HepG2 (cell line): ENCODE data around the gene PPM1G. TPM values are rescaled to one million over a fixed set of nuclear protein-coding genes. Genes with fewer than 3 reads are reported as not detected.
A peak's percentile ranks its signal among the peaks of the same experiment; 100 is the strongest.

Experiments used
- CHD2 ChIP-seq: IDR thresholded peaks from 2 replicates; pipeline ENCODE4 v1.6.1; 2011; ENCODE audit warnings: low read depth, low read length, improper control_type of control experiment
- ETS1 ChIP-seq: sonication (generic); formaldehyde crosslinking; IDR thresholded peaks from 2 replicates; pipeline ENCODE4 v1.4.0; 2020; ENCODE audit warnings: missing genetic modification reagents
- MEF2D ChIP-seq: sonication (generic); formaldehyde crosslinking; IDR thresholded peaks from 2 replicates; pipeline ENCODE4 v1.5.1; 2020; ENCODE audit warnings: mild to moderate bottlenecking, missing genetic modification reagents
- MIXL1 ChIP-seq: IDR thresholded peaks from 2 replicates; pipeline ENCODE4 v1.6.1; 2016
- NFATC3 ChIP-seq: sonication (generic); formaldehyde crosslinking; IDR thresholded peaks from 2 replicates; pipeline ENCODE4 v1.5.1; 2020; ENCODE audit warnings: mild to moderate bottlenecking, missing genetic modification reagents
- PHF8 ChIP-seq: sonication (generic); formaldehyde crosslinking; IDR thresholded peaks from 2 replicates; pipeline ENCODE4 v1.5.0; 2020; ENCODE audit warnings: missing genetic modification reagents
- ZNF292 ChIP-seq: sonication (generic); formaldehyde crosslinking; IDR thresholded peaks from 2 replicates; pipeline ENCODE4 v1.8.1; 2022; ENCODE audit warnings: mild to moderate bottlenecking, low read depth, missing genetic modification reagents, borderline replicate concordance
- ZNF619 ChIP-seq: sonication (generic); formaldehyde crosslinking; IDR thresholded peaks from 2 replicates; pipeline ENCODE4 v1.4.0; 2020; ENCODE audit warnings: mild to moderate bottlenecking, missing genetic modification reagents
- ZNF670 ChIP-seq: sonication (generic); formaldehyde crosslinking; IDR thresholded peaks from 2 replicates; pipeline ENCODE4 v1.8.0; 2022; ENCODE audit warnings: mild to moderate bottlenecking, missing genetic modification reagents, borderline replicate concordance
- ZNF672 ChIP-seq: sonication (generic); formaldehyde crosslinking; IDR thresholded peaks from 2 replicates; pipeline ENCODE4 v1.8.1; 2022; ENCODE audit warnings: missing genetic modification reagents
- ZNF770 ChIP-seq: sonication (generic); formaldehyde crosslinking; IDR thresholded peaks from 2 replicates; pipeline ENCODE4 v1.5.0; 2020; ENCODE audit warnings: mild to moderate bottlenecking, missing genetic modification reagents
- ZXDC ChIP-seq: sonication (generic); formaldehyde crosslinking; IDR thresholded peaks from 2 replicates; pipeline ENCODE4 v1.5.0; 2020; ENCODE audit warnings: mild to moderate bottlenecking, missing genetic modification reagents
- polyA plus RNA-seq, 8 experiments: library from polyadenylated mRNA; depleted of rRNA in 3 of 8; stranded (reverse) in 7 of 8; unstranded in 1 of 8; fragments of >200 nt; fragmentation: Illumina TruSeq in 4 of 8; extraction: Trizol in 4 of 8; gene quantifications; 2 replicates each; pipeline versions ENCODE4 v1.2.1 to v1.2.3, GENCODE V29; 2011 to 2016; ENCODE audit warnings: low read depth in 4 of 8, missing spikeins in 1 of 8, mixed read lengths in 1 of 8; ENCODE audit not compliant: insufficient read depth in 1 of 8
- total RNA-seq, 5 experiments: library from RNA; depleted of rRNA; stranded (reverse); fragments of >200 nt; fragmentation: Illumina TruSeq; extraction: Trizol; gene quantifications; 2 replicates each; pipeline ENCODE4 v1.2.3, GENCODE V29; 2016; ENCODE audit warnings: low read depth in 1 of 5
- TF ChIP-seq, protein P1 (sequence below): IDR thresholded peaks from 2 replicates; pipeline ENCODE4 v1.6.1; 2016; ENCODE audit warnings: low read depth, control low read depth
- TF ChIP-seq, protein P2 (sequence below): sonication (generic); formaldehyde crosslinking; IDR thresholded peaks from 2 replicates; pipeline ENCODE4 v1.5.0; 2020; ENCODE audit warnings: missing genetic modification reagents
- TF ChIP-seq, protein P3 (sequence below): sonication (generic); formaldehyde crosslinking; conservative IDR thresholded peaks from 2 replicates; pipeline ENCODE4 v1.4.0; 2020; ENCODE audit warnings: mild to moderate bottlenecking, missing genetic modification reagents, moderate library complexity
- TF ChIP-seq, protein P4 (sequence below): IDR thresholded peaks from 2 replicates; pipeline ENCODE4 v1.6.1; 2016; ENCODE audit warnings: missing genetic modification reagents, missing compliant biosample characterization

PPM1G gene
- total and polyA plus RNA-seq, 2 of the 13 experiments (the other 11 are each of a cell fraction or from before 2014, with no cell fraction given), result 58.2 to 213 TPM

DNA sequence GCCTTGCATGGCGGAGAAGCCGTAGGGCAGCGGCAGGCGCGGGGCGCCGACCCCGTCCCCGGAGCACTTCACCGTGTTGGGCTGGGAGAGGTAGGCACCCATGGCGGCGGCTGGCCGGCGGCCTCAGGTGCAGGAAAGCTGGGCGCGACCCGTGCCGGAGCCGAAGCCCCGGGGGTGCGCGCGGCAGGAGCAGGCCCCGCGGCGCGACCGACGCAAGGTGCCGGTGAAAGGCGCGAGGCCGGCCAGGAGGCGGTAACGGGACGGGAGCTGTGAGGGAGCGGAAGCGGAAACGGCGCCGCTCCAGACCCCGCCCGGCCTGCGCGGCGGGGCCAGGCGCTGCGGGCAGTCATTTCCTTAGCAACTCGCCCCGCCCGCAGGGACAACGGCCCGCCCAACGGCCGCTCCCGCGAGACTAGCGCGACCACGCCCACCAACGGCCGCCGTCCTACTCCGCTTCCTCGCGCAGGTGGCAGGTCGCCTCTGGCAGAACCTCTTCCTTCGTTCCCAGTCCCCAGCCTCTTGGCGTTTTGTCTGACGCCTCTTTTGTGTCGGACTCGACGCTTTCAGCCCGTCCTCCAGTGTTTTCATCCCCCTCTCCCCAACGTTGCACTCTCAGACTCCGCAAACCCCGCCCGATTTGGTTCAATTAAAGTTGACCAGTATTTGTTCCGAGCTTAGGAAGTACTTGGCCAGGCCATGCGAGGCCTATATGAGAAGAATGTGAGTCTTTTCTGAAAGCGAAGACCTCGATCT is at the start of gene PPM1G (continued):
- TF ChIP-seq ZXDC (CRISPR knock-in tag) (peak; percentile 89; the same call in 1 of the 2 replicates), ZNF672 (CRISPR knock-in tag) (no peak), NFATC3 (0 out of 2 replicates have a peak, but pooled peaks have one; percentile 29), ETS1 (CRISPR knock-in tag) (peak; percentile 92), MIXL1 (peak; percentile 35; the same call in 1 of the 2 replicates), CHD2 (peak; percentile 98), MEF2D (CRISPR knock-in tag) (peak; percentile 47), ZNF619 (CRISPR knock-in tag) (no peak), ZNF292 (CRISPR knock-in tag) (peak; percentile 74; the same call in 1 of the 2 replicates), PHF8 (CRISPR knock-in tag) (peak; percentile 95), ZNF770 (CRISPR knock-in tag) (peak; percentile 77), ZNF670 (CRISPR knock-in tag) (peak; percentile 74; the same call in 1 of the 2 replicates)
- TF ChIP-seq, protein P1, sequence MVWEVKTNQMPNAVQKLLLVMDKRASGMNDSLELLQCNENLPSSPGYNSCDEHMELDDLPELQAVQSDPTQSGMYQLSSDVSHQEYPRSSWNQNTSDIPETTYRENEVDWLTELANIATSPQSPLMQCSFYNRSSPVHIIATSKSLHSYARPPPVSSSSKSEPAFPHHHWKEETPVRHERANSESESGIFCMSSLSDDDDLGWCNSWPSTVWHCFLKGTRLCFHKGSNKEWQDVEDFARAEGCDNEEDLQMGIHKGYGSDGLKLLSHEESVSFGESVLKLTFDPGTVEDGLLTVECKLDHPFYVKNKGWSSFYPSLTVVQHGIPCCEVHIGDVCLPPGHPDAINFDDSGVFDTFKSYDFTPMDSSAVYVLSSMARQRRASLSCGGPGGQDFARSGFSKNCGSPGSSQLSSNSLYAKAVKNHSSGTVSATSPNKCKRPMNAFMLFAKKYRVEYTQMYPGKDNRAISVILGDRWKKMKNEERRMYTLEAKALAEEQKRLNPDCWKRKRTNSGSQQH (CRISPR knock-in tag), result peak; percentile 77; the same call in 1 of the 2 replicates
- TF ChIP-seq, protein P2, sequence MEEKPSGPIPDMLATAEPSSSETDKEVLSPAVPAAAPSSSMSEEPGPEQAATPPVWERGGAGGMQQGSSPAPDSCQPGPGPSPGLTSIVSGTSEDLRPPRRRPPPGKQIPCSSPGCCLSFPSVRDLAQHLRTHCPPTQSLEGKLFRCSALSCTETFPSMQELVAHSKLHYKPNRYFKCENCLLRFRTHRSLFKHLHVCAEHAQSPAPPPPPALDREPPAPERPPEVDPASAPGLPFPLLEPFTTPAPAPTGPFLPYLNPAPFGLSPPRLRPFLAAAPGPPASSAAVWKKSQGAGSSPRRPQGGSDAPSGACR (CRISPR knock-in tag), result no peak
- TF ChIP-seq, protein P3, sequence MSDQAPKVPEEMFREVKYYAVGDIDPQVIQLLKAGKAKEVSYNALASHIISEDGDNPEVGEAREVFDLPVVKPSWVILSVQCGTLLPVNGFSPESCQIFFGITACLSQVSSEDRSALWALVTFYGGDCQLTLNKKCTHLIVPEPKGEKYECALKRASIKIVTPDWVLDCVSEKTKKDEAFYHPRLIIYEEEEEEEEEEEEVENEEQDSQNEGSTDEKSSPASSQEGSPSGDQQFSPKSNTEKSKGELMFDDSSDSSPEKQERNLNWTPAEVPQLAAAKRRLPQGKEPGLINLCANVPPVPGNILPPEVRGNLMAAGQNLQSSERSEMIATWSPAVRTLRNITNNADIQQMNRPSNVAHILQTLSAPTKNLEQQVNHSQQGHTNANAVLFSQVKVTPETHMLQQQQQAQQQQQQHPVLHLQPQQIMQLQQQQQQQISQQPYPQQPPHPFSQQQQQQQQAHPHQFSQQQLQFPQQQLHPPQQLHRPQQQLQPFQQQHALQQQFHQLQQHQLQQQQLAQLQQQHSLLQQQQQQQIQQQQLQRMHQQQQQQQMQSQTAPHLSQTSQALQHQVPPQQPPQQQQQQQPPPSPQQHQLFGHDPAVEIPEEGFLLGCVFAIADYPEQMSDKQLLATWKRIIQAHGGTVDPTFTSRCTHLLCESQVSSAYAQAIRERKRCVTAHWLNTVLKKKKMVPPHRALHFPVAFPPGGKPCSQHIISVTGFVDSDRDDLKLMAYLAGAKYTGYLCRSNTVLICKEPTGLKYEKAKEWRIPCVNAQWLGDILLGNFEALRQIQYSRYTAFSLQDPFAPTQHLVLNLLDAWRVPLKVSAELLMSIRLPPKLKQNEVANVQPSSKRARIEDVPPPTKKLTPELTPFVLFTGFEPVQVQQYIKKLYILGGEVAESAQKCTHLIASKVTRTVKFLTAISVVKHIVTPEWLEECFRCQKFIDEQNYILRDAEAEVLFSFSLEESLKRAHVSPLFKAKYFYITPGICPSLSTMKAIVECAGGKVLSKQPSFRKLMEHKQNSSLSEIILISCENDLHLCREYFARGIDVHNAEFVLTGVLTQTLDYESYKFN (CRISPR knock-in tag), result 0 out of 2 replicates have a peak, but pooled peaks have one; percentile 53
- TF ChIP-seq, protein P4, sequence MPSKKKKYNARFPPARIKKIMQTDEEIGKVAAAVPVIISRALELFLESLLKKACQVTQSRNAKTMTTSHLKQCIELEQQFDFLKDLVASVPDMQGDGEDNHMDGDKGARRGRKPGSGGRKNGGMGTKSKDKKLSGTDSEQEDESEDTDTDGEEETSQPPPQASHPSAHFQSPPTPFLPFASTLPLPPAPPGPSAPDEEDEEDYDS (CRISPR knock-in tag), result peak; percentile 95
